HFF-Myc (cell line): ENCODE measurements around the gene TMEM217.

ENCODE experiments used
- DNase-seq: peaks from one replicate; pipeline ENCODE4 v3.0.0-alpha.2; 2011; ENCODE audit warnings: low read depth; ENCODE audit errors: extremely low read depth
- H3K4me3 ChIP-seq: replicated peaks from 2 replicates; pipeline ENCODE4 v1.5.1; 2011; ENCODE audit warnings: low read depth, mild to moderate bottlenecking, control low read depth, low read length
- CTCF ChIP-seq: IDR thresholded peaks from 2 replicates; pipeline ENCODE4 v1.5.1; 2012; ENCODE audit warnings: mild to moderate bottlenecking, low read depth, low read length, control low read depth; ENCODE audit errors: missing control alignments

Gene TMEM217

GRCh38 chr6:37207903-37208456 is 50.0 kb downstream of the TMEM217 start:
- TF ChIP-seq CTCF: peak; percentile 87
- peak; percentile 45 for DNase-seq
- H3K4me3 ChIP-seq: no peak overlapping the region

- TF ChIP-seq CTCF: no peak
- DNase-seq: no peak
- H3K4me3 ChIP-seq: no peak overlapping the region
These were observed 51.3 kb downstream of the TMEM217 start for GRCh38 chr6:37206622-37207021.

- no peak for DNase-seq
- no peak overlapping the region for H3K4me3 ChIP-seq
- TF ChIP-seq CTCF: no peak
These were observed 52.0 kb downstream of the TMEM217 start for GRCh38 chr6:37205997-37206340.

- no peak for TF ChIP-seq CTCF
- DNase-seq: no peak
- H3K4me3 ChIP-seq: no peak overlapping the region
These were observed 52.6 kb downstream of the TMEM217 start for GRCh38 chr6:37205175-37205996.

GRCh38 chr6:37204014-37204751 is 53.8 kb downstream of the TMEM217 start:
- no peak overlapping the region for H3K4me3 ChIP-seq
- DNase-seq: no peak
- no peak for TF ChIP-seq CTCF

GRCh38 chr6:37202788-37203491 is 55.0 kb downstream of the TMEM217 start:
- H3K4me3 ChIP-seq: no peak overlapping the region
- DNase-seq: no peak
- no peak for TF ChIP-seq CTCF
